GM12865 (cell line): Measurements from ENCODE around the gene PCNX1.

Experiments
- DNase-seq: peaks from one replicate; pipeline ENCODE4 v3.0.0; 2010; ENCODE audit warnings: low read depth
- H3K4me3 ChIP-seq: 2 replicates; pipeline ENCODE4 v1.5.1; 2011; ENCODE audit warnings: mild to moderate bottlenecking, low read depth, low read length, control low read depth
- CTCF ChIP-seq: IDR thresholded peaks from 2 replicates; pipeline ENCODE4 v1.5.1; 2011; ENCODE audit warnings: low read length, control low read depth, low read depth, inconsistent platforms; ENCODE audit not compliant: insufficient read depth; ENCODE audit errors: missing control alignments

The PCNX1 gene

GRCh38 chr14:70890826-70891659 lies 16.2 kb upstream of the PCNX1 start:
- H3K4me3 ChIP-seq = no peak overlapping the region
- no peak for DNase-seq
- TF ChIP-seq CTCF = no peak

GRCh38 chr14:70891737-70892136 lies 15.5 kb upstream of the PCNX1 start:
- no peak for DNase-seq
- H3K4me3 ChIP-seq = no peak overlapping the region
- TF ChIP-seq CTCF = no peak

- no peak overlapping the region for H3K4me3 ChIP-seq
- DNase-seq = no peak
- TF ChIP-seq CTCF = no peak
These were observed 14.0 kb upstream of the PCNX1 start for GRCh38 chr14:70893062-70893845.

DNA sequence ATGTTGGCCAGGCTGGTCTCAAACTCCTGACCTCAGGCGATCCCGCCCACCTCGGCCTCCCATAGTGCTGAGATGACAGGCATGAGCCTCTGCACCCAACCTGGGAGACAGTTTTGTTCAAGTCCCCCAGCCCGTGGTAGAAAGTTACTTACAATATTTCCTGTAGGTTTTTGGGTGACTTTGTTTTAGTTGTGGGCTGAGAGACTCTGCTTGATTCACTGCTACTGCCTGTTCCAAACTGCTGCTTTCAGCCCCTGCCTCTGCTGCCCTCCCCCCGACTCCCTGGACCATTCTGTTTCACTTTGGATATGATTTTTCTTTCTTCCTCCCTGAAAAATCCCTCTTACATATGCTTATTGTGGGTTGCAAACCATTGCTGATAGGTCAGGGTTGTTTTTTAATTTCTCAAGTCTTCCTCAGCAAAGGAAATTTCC lies 13.4 kb upstream of the PCNX1 start:
- no peak for TF ChIP-seq CTCF
- no peak overlapping the region for H3K4me3 ChIP-seq
- peak; percentile 65 for DNase-seq

- TF ChIP-seq CTCF = no peak
- DNase-seq = peak; percentile 54
- H3K4me3 ChIP-seq = no peak overlapping the region
These were observed 12.4 kb upstream of the PCNX1 start for GRCh38 chr14:70894868-70895267.

- H3K4me3 ChIP-seq = no peak overlapping the region
- no peak for TF ChIP-seq CTCF
- no peak for DNase-seq
These were observed 10.9 kb upstream of the PCNX1 start for GRCh38 chr14:70896317-70896716.

- no peak overlapping the region for H3K4me3 ChIP-seq
- no peak for TF ChIP-seq CTCF
- no peak for DNase-seq
These were observed 10.3 kb upstream of the PCNX1 start for GRCh38 chr14:70896981-70897380.
